Keratinocyte (primary cell): Measurements from ENCODE around the gene CCDC38. TPM values are rescaled to one million over a fixed set of nuclear protein-coding genes. Genes with fewer than 3 reads are reported as not detected.

Experiments
- DNase-seq: peaks from one replicate; pipeline ENCODE4 v3.0.0-alpha.2; 2011; ENCODE audit warnings: low read depth, missing footprints, low spot score
- FAIRE-seq: peaks from 2 replicates; lab custom pipeline; 2011; peaks lifted over from hg19 to GRCh38; lab: Jason Lieb, UNC
- H2AFZ ChIP-seq: 2 replicates; pipeline ENCODE4 v1.6.0; 2012; ENCODE audit warnings: low read length, control low read depth, inconsistent platforms; ENCODE audit not compliant: control insufficient read depth
- H3K27ac ChIP-seq: 2 replicates; pipeline ENCODE4 v1.5.1; 2011; ENCODE audit warnings: low read length; ENCODE audit not compliant: control insufficient read depth, insufficient read depth
- H3K27me3 ChIP-seq: 3 replicates; pipeline ENCODE4 v1.6.0; 2011; ENCODE audit warnings: low read length; ENCODE audit not compliant: control insufficient read depth, insufficient read depth; ENCODE audit errors: extremely low read depth
- H3K36me3 ChIP-seq, 2 experiments: 2 replicates in 1 of 2; 3 replicates in 1 of 2; pipeline ENCODE4 v1.5.1; 2011; ENCODE audit warnings: low read length in 2 of 2, mild to moderate bottlenecking in 1 of 2; ENCODE audit not compliant: control insufficient read depth in 2 of 2, insufficient read depth in 2 of 2; ENCODE audit errors: extremely low read depth in 1 of 2
- H3K4me1 ChIP-seq: 3 replicates; pipeline ENCODE4 v1.5.1; 2011; ENCODE audit warnings: low read length; ENCODE audit not compliant: control insufficient read depth, insufficient read depth; ENCODE audit errors: extremely low read depth
- H3K4me2 ChIP-seq: 3 replicates; pipeline ENCODE4 v1.6.0; 2011; ENCODE audit warnings: low read depth, low read length; ENCODE audit not compliant: control insufficient read depth, insufficient read depth; ENCODE audit errors: extremely low read depth
- H3K4me3 ChIP-seq, 3 experiments: fragments of 200-600 bp in 1 of 3; sonication (generic) in 1 of 3; 2 replicates in 2 of 3; 3 replicates in 1 of 3; pipeline ENCODE4 v1.5.1; 2011 to 2016; ENCODE audit warnings: low read length in 3 of 3, mild to moderate bottlenecking in 3 of 3, control low read depth in 2 of 3, inconsistent platforms in 1 of 3, low read depth in 1 of 3, mixed read lengths in 1 of 3, mixed run types in 1 of 3, moderate library complexity in 1 of 3; ENCODE audit not compliant: control insufficient read depth in 2 of 3, insufficient read depth in 2 of 3; ENCODE audit errors: extremely low read depth in 1 of 3
- H3K79me2 ChIP-seq: 2 replicates; pipeline ENCODE4 v1.6.0; 2012; ENCODE audit warnings: low read length; ENCODE audit not compliant: control insufficient read depth, insufficient read depth
- H3K9ac ChIP-seq: 3 replicates; pipeline ENCODE4 v1.6.0; 2011; ENCODE audit warnings: low read length; ENCODE audit not compliant: control insufficient read depth, insufficient read depth; ENCODE audit errors: extremely low read depth
- H3K9me1 ChIP-seq: 3 replicates; pipeline ENCODE4 v1.6.0; 2011; ENCODE audit warnings: low read length; ENCODE audit not compliant: control insufficient read depth, insufficient read depth; ENCODE audit errors: extremely low read depth
- H3K9me3 ChIP-seq: 2 replicates; pipeline ENCODE4 v1.5.1; 2012; ENCODE audit warnings: low read depth, low read length; ENCODE audit not compliant: control insufficient read depth
- H4K20me1 ChIP-seq: 3 replicates; pipeline ENCODE4 v1.6.0; 2011; ENCODE audit warnings: low read length; ENCODE audit not compliant: control insufficient read depth, insufficient read depth; ENCODE audit errors: extremely low read depth
- CTCF ChIP-seq, 3 experiments: IDR thresholded peaks in 1 of 3; conservative IDR thresholded peaks in 1 of 3; optimal IDR thresholded peaks in 1 of 3; 2 replicates in 2 of 3; 3 replicates in 1 of 3; pipeline versions ENCODE3 to v1.5.1; 2011; ENCODE audit warnings: low read length in 3 of 3, mild to moderate bottlenecking in 3 of 3, moderate library complexity in 2 of 3, control low read depth in 1 of 3, inconsistent platforms in 1 of 3; ENCODE audit not compliant: insufficient read depth in 2 of 3; ENCODE audit errors: extremely low read depth in 1 of 3
- EZH2 ChIP-seq: IDR thresholded peaks from one replicate; pipeline ENCODE4 v1.6.1; 2012; ENCODE audit warnings: inconsistent platforms, mild to moderate bottlenecking, low read length, moderate library complexity
- dilution Hi-C: fragments of 300-500 bp; cut with MboI; formaldehyde crosslinking; loops from one replicate; pipeline ENCODE4 v1.7.0; 2020; ENCODE audit warnings: low sequenced_read_pairs; ENCODE audit not compliant: extremely low pct_ligation_motif_present
- polyA plus RNA-seq, 5 experiments: library from polyadenylated mRNA; depleted of rRNA in 3 of 5; stranded (reverse) in 3 of 5; stranded (forward) in 1 of 5; unstranded in 1 of 5; fragments of >200 nt; gene quantifications; 1 replicate in 1 of 5; 2 replicates in 3 of 5; 3 replicates in 1 of 5; pipeline versions ENCODE4 v1.2.1 to v1.2.3, GENCODE V29; 2011 to 2012; ENCODE audit warnings: missing spikeins in 2 of 5, low read depth in 1 of 5, low replicate concordance in 1 of 5

The CCDC38 gene
- polyA plus RNA-seq, 1 donor (not counting 4 experiments of a cell fraction or from before 2014, with no cell fraction given), result 0.04 TPM

GRCh38 chr12:95956557-95957145 lies 14.2 kb upstream of the CCDC38 start:
- no peak overlapping the region for H3K4me3 ChIP-seq
- no peaks in the 10 kb centered on the region for H3K4me1 ChIP-seq
- H3K27me3 ChIP-seq, result no peaks in the 10 kb centered on the region
- no peak overlapping the region for H3K9ac ChIP-seq
- no peaks in the 10 kb centered on the region for H3K9me1 ChIP-seq
- FAIRE-seq (no peak), DNase-seq (no peak)
- H2AFZ ChIP-seq, result no peak overlapping the region
- dilution Hi-C loops, result no loop called here
- H3K79me2 ChIP-seq, result no peaks in the 10 kb centered on the region
- H3K36me3 ChIP-seq, result no peaks in the 10 kb centered on the region
- no peaks in the 10 kb centered on the region for H4K20me1 ChIP-seq
- no peak overlapping the region for H3K4me2 ChIP-seq
- H3K27ac ChIP-seq, result no peak overlapping the region
- no peak for TF ChIP-seq CTCF (optimal IDR thresholded peaks at IDR 0.05 in 1 of 3, IDR thresholded peaks at IDR 0.05 in 1 of 3, conservative IDR thresholded peaks at IDR 0.05 in 1 of 3; ENCODE audit: extremely low read depth in 1 of 3, insufficient read depth in 2 of 3, low read length in 3 of 3)
- no peak for TF ChIP-seq EZH2
- no peaks in the 10 kb centered on the region for H3K9me3 ChIP-seq

DNA sequence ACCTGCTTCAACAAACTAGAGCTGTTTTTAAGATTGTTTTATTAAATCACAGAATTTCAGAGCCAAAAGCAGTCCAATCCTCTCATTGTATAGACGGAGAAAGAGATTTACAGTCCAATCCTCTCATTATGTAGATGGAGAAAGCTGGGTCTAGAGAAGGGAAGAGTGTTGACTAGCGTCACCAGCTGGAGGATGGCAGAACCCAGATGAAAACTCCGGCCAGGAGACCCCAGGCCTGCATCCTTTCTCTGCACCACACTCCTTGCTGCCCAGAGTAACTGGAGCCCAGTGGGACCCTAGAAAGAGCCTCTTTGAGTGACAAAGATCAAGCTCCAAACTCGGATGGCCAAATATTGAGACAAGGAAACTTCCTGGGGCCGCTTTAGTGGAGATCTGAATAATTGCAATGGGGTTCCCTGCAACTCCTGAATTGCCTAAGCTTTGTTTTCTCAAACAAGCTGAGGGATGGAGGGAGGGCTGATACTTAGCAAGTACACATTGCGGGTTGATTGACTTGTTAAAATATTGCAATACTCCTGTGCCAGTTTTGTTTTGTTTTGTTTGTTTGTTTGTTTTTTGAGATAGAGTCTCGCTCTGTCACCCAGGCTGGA lies 13.2 kb upstream of the CCDC38 start:
- H2AFZ ChIP-seq, result no peak overlapping the region
- H3K36me3 ChIP-seq, result no peaks in the 10 kb centered on the region
- dilution Hi-C loops, result no loop called here
- H3K9me3 ChIP-seq, result no peaks in the 10 kb centered on the region
- H3K4me1 ChIP-seq, result no peaks in the 10 kb centered on the region
- H3K4me2 ChIP-seq, result no peak overlapping the region
- TF ChIP-seq CTCF (optimal IDR thresholded peaks at IDR 0.05 in 1 of 3, IDR thresholded peaks at IDR 0.05 in 1 of 3, conservative IDR thresholded peaks at IDR 0.05 in 1 of 3; ENCODE audit: extremely low read depth in 1 of 3, insufficient read depth in 2 of 3, low read length in 3 of 3) (no peak), EZH2 (no peak)
- peaks cover under 1% of the 10 kb centered on the region for H3K27me3 ChIP-seq
- FAIRE-seq, result no peak
- no peak overlapping the region for H3K9ac ChIP-seq
- no peak for DNase-seq
- no peak overlapping the region for H3K27ac ChIP-seq
- no peaks in the 10 kb centered on the region for H4K20me1 ChIP-seq
- no peak overlapping the region for H3K4me3 ChIP-seq
- no peaks in the 10 kb centered on the region for H3K9me1 ChIP-seq
- H3K79me2 ChIP-seq, result no peaks in the 10 kb centered on the region
